Measurements from ENCODE around the gene IL33.

Gene IL33

DNA sequence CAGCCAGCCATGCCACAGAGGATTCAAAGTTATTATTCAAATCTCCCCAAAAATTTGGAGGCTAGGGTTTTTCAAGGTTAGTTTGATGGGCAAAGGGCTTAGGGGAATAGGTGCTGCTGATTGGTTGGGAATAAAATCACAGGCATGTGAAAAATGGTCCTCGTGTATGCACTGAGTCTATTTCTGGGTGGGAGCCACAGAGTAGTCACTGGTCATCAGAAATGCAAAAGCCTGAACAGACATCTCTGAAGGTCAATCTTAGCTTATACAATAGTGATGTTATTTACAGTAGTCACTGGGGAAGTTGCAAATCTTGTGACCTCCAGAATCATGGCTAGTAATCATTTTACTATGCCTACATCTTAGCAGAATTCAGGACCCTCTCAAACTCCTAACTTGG is 1.3 kb downstream of the IL33 start:
- no peak for DNase-seq (ENCODE audit: low read depth)

DNA sequence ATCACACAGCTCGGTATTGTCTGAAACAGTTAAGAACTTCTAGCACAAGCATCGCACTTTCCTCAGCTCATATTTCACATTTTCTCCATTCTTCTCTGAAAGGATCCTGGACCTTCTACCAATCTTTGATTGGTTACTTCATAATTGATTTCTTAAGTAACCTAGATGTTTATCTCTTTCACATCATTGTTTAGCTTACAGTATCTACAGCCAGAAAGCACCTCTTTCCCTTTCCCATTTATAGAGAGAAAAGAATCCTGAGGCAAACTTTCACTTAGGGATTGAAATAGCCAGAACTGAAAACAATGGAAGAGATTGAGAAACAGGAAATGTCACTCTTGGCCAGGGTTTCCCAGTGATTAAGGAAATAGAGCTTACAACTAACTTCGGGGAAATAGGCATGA is 2.5 kb downstream of the IL33 start:
- no peak for DNase-seq (ENCODE audit: low read depth)

GRCh38 chr9:6219040-6219439 is 3.4 kb downstream of the IL33 start:
- no peak for DNase-seq (ENCODE audit: low read depth)

- no peak for DNase-seq (ENCODE audit: low read depth)
Measured at GRCh38 chr9:6219981-6220380, 4.4 kb downstream of the IL33 start.

GRCh38 chr9:6224393-6225154 is 9.0 kb downstream of the IL33 start:
- no peak for DNase-seq (ENCODE audit: low read depth)

GRCh38 chr9:6226696-6227095 is 11.1 kb downstream of the IL33 start:
- DNase-seq (ENCODE audit: low read depth): no peak

- no peak for DNase-seq (ENCODE audit: low read depth)
Measured at GRCh38 chr9:6229186-6229585, 13.6 kb downstream of the IL33 start.

DNA sequence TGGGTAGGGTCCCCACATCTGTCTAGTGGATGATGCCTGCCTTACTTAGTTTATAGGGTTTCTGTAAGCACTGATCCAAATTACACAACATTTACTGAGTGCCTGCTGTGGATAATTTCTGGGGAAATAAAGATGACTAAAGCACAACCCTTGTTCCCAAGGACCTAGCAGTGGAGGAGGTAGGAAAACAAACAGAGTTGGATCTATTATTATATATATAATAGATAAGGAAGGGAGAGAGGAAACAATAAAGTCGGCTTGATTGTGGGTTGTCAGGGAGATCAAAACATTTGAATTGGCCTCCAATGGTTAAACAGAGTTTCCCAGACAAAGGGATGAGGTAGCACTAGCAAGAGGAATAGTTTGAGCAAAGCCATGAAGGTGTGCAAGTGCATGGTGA is 14.0 kb downstream of the IL33 start:
- DNase-seq (ENCODE audit: low read depth): no peak

- no peak for DNase-seq (ENCODE audit: low read depth)
Measured at GRCh38 chr9:6230037-6230780, 14.6 kb downstream of the IL33 start.

DNA sequence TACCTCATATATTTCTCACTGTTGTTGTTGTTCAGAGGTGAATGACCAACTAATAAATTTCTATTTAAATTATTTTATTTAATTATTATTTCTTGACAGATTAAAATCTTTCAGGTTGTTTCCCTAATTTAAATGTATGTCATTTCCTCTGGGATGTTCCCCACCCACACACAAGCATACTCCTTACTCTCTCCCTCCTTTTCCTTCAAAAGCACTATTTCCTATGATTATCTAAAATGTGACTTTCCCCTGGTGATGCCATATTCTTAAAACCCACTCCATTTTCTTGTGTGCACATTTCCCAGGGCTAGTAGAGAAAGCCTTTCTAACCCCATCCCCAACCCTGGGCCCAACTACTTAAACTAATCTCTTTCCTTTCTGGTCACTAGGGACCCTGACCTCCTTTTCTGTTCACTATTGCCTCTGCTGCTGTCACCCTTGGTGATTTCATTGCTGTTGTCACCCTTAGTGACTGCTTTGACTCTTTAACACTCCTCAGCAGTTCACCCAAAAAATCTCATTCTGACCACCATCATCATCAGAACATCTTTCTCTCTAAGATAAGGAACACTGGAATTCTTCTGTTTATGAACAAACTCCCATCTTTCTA is 16.8 kb downstream of the IL33 start:
- no peak for DNase-seq (ENCODE audit: low read depth)

DNA sequence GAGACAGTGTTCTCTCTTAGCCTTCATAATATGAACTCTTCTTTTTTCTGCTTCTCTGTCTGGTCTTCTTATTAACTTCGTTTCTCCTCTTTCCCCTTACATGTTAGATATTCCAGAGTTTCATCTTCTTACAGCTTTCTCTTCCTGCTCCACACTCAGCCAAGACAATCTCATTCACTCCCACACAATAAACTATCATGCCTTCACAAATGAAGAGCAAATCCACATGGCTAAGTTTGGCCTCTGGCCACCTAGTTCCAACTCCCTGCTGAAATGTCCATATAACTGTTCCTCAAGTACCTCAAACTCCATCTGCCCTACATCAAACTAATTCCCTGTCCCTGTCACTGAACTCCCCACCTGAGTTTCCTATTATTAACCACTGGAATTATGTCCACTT is 18.4 kb downstream of the IL33 start:
- no peak for DNase-seq (ENCODE audit: low read depth)

- DNase-seq (ENCODE audit: low read depth): no peak
Measured at GRCh38 chr9:6237267-6237666, 21.7 kb downstream of the IL33 start.

GRCh38 chr9:6239048-6239461 is 23.4 kb downstream of the IL33 start:
- DNase-seq (ENCODE audit: low read depth): no peak

GRCh38 chr9:6239694-6240093 is 24.1 kb downstream of the IL33 start:
- no peak for DNase-seq (ENCODE audit: low read depth)

DNA sequence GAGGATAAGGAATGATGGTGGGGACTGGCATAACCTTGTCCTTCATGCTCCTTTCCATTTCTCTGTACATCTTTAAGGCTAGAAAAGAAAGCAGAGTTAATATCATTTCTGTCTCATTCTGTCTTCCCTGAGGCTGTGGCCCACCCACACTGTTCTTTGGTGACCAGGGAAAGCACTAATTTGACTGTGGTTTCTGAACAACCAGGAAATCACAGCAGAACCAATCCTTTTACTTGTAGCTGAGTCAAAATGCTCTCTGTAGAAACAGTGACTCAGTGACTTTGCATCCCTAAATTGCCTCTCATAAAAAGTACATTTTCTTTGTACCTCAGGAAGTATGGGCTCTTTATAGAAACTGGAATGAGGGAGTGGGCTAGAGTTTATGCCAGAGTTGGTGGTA is 28.1 kb downstream of the IL33 start:
- DNase-seq (ENCODE audit: low read depth): no peak

- no peak for DNase-seq (ENCODE audit: low read depth)
Measured at GRCh38 chr9:6247266-6247665, 31.7 kb downstream of the IL33 start.

- no peak for DNase-seq (ENCODE audit: low read depth)
Measured at GRCh38 chr9:6268826-6269397, 53.3 kb downstream of the IL33 start.

- DNase-seq (ENCODE audit: low read depth): no peak
Measured at GRCh38 chr9:6270896-6271295, 55.3 kb downstream of the IL33 start.

GRCh38 chr9:6271508-6272228 is 56.1 kb downstream of the IL33 start:
- DNase-seq (ENCODE audit: low read depth): no peak

DNA sequence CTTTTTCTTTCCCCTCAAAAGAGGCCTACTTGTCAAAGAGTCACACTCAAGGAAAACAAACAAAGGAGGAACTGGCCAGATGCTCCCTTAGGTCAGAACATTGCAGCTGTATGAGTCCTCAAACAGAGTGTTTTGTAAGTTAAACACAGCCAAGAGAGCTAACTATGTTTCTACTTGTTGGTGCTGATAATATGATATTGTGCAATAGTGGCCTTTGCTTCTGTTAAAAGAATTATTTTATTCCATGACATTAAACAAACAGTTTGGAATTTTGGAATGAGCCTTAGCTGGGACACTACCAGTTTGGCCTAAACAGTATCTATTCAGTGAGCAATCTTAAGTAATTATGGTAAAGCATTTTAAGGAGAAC is 56.6 kb downstream of the IL33 start:
- no peak for DNase-seq (ENCODE audit: low read depth)

DNA sequence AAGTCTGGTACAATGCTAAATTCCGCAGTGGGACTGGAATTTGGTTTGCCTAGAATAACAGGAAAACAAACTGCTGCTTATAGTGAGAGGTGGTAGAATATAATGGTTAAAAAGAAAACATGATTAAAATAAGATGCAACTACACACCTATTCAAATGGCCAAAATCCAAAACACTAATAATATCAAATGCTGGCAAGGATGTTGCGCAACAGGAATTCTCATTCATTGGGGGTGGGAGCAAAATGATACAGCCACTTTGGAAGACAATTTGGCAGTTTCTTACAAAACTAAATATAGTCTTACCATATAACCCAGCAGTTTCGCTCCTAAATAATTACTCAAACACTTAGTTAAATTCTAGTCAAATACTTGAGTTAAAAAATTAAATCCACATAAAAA is 61.8 kb downstream of the IL33 start:
- DNase-seq (ENCODE audit: low read depth): no peak

- DNase-seq (ENCODE audit: low read depth): no peak
Measured at GRCh38 chr9:6301858-6302257, 86.3 kb downstream of the IL33 start.

Measured in stimulated activated CD8-positive, alpha-beta memory T cell treated with anti-CD3 and anti-CD28 coated beads, Interleukin-7, amount 100 ng/mL, for 24 hours (primary cell).